HuH-7 (cell line): ENCODE data around the gene ANKS1A.

ENCODE experiments used
- DNase-seq: peaks from one replicate; pipeline ENCODE4 v3.0.0; 2011; ENCODE audit warnings: low spot score

Gene ANKS1A

GRCh38 chr6:35072698-35073055 lies 183.6 kb downstream of the ANKS1A start:
- DNase-seq, result no peak

GRCh38 chr6:35073211-35073610 lies 184.2 kb downstream of the ANKS1A start:
- no peak for DNase-seq

GRCh38 chr6:35073766-35074471 lies 184.9 kb downstream of the ANKS1A start:
- no peak for DNase-seq

- DNase-seq, result no peak
These were observed 188.1 kb downstream of the ANKS1A start for GRCh38 chr6:35076997-35077712.

- DNase-seq, result no peak
These were observed 188.7 kb downstream of the ANKS1A start for GRCh38 chr6:35077713-35078105.

- no peak for DNase-seq
These were observed 189.3 kb downstream of the ANKS1A start for GRCh38 chr6:35078226-35078850.

GRCh38 chr6:35078896-35079295 lies 189.8 kb downstream of the ANKS1A start:
- no peak for DNase-seq

- no peak for DNase-seq
These were observed 190.4 kb downstream of the ANKS1A start for GRCh38 chr6:35079311-35080000.

GRCh38 chr6:35080016-35080680 lies 191.1 kb downstream of the ANKS1A start:
- no peak for DNase-seq

GRCh38 chr6:35080821-35081425 lies 191.9 kb downstream of the ANKS1A start:
- no peak for DNase-seq

GRCh38 chr6:35081426-35081851 lies 192.4 kb downstream of the ANKS1A start:
- no peak for DNase-seq

- DNase-seq, result no peak
These were observed 193.1 kb downstream of the ANKS1A start for GRCh38 chr6:35082046-35082732.

GRCh38 chr6:35082733-35083403 lies 193.8 kb downstream of the ANKS1A start:
- no peak for DNase-seq

- DNase-seq, result no peak
These were observed 194.5 kb downstream of the ANKS1A start for GRCh38 chr6:35083507-35083906.

- no peak for DNase-seq
These were observed 195.0 kb downstream of the ANKS1A start for GRCh38 chr6:35084041-35084491.

- no peak for DNase-seq
These were observed 195.6 kb downstream of the ANKS1A start for GRCh38 chr6:35084511-35085203.

- DNase-seq, result no peak
These were observed 196.6 kb downstream of the ANKS1A start for GRCh38 chr6:35085359-35086281.

- no peak for DNase-seq
These were observed 197.2 kb downstream of the ANKS1A start for GRCh38 chr6:35086282-35086632.
